Measurements from ENCODE around the gene HOXA11. TPM values are rescaled to one million over a fixed set of nuclear protein-coding genes. Genes with fewer than 3 reads are reported as not detected.

HOXA11 gene
- total and polyA plus RNA-seq, 7 experiments from 2014 or later, result not detected

GRCh38 chr7:27131390-27131819 is 53.6 kb downstream of the HOXA11 start:
- Histone ChIP-seq H3K9me3 (ENCODE audit: control insufficient read depth in 2 of 3, low read length in 3 of 3) (no peaks in the 10 kb centered on the region), H3K36me3 (ENCODE audit: control insufficient read depth in 2 of 3, insufficient read depth in 3 of 3, low read length in 3 of 3) (no peaks in the 10 kb centered on the region), H3K4me3 (ENCODE audit: low read length) (peak overlapping the region; percentile 72), H3K27ac (ENCODE audit: low read depth, low read length) (peak overlapping the region; percentile 63), H3K4me1 (ENCODE audit: control insufficient read depth in 2 of 2, insufficient read depth in 2 of 2, low read length in 2 of 2) (no peaks in the 10 kb centered on the region), H3K27me3 (ENCODE audit: control insufficient read depth in 2 of 2, insufficient read depth in 2 of 2, low read length in 2 of 2) (peaks cover 0 to 6% of the 10 kb centered on the region in 2 donors)
- no peak for DNase-seq
- Mint-ChIP-seq H3K27me3 (peaks cover 34 to 72% (median 61%) of the 10 kb centered on the region in 5 donors), H3K27ac (peak overlapping the region in 5 of 9 donors; percentile 29 to 73 (median 51)), H3K36me3 (peaks cover 0 to 2% (median 0%) of the 10 kb centered on the region in 5 donors), H3K4me1 (peaks cover 0 to 18% (median 4%) of the 10 kb centered on the region in 7 donors), H3K4me3 (peak overlapping the region; percentile 28 to 88 (median 68)), H3K9me3 (no peaks in the 10 kb centered on the region)
- CTCF ChIA-PET, result no interaction called here
- intact Hi-C loops (cut with micrococcal nuclease), result loop anchor here (2.0 to 5.0 kb wide), 2 partner anchors 34 to 35 kb away; partner anchors contain the start of gene HOXA1 (in 1 of the 2)
- ATAC-seq, result no peak
- POLR2A ChIA-PET, result no interaction called here

Small RNAs within 50 kb of the gene (microRNA-seq; reads per million reads assigned to microRNA genes)
- 39.4 reads per million, percentile 43 among the genes with 10 or more reads in this experiment for gene MIR196B (ENCODE audit: borderline microRNAs expressed)

Other genes with a start within 250 kb of the HOXA11 start
- 1 to 10 TPM in 1 of 5 experiments, under 1 TPM in 3, not detected in 1; 0.10 to 1.1 (median 0.41) TPM for gene HOXA1, start 89.2 kb downstream of the HOXA11 start, total RNA-seq
- gene HOXA1, start 89.2 kb downstream of the HOXA11 start, polyA plus RNA-seq, result under 1 TPM; 0.09 to 0.18 TPM
- gene HOXA2, start 82.5 kb downstream of the HOXA11 start, total RNA-seq, result not detected
- not detected for gene HOXA2, start 82.5 kb downstream of the HOXA11 start, polyA plus RNA-seq
- gene HOXA4, start 54.5 kb downstream of the HOXA11 start, total RNA-seq, result not detected
- gene HOXA4, start 54.5 kb downstream of the HOXA11 start, polyA plus RNA-seq, result under 1 TPM in 1 of 2 donors, not detected in 1; 0.41 TPM
- 1 to 10 TPM in 1 of 5 experiments, under 1 TPM in 1, not detected in 3; 0.88 to 2.2 TPM for gene HOXA5, start 41.6 kb downstream of the HOXA11 start, total RNA-seq
- not detected for gene HOXA5, start 41.6 kb downstream of the HOXA11 start, polyA plus RNA-seq
- under 1 TPM in 2 of 5 experiments, not detected in 3; 0.32 to 0.49 TPM for gene HOXA6, start 37.5 kb downstream of the HOXA11 start, total RNA-seq
- gene HOXA6, start 37.5 kb downstream of the HOXA11 start, polyA plus RNA-seq, result not detected
- under 1 TPM in 1 of 5 experiments, not detected in 4; 0.12 TPM for gene HOXA3, start 32.6 kb downstream of the HOXA11 start, total RNA-seq
- gene HOXA3, start 32.6 kb downstream of the HOXA11 start, polyA plus RNA-seq, result not detected
- gene HOXA7, start 28.6 kb downstream of the HOXA11 start, total RNA-seq, result not detected
- gene HOXA7, start 28.6 kb downstream of the HOXA11 start, polyA plus RNA-seq, result not detected
- gene HOXA9, start 19.7 kb downstream of the HOXA11 start, total RNA-seq, result 1 to 10 TPM in 1 of 5 experiments, under 1 TPM in 1, not detected in 3; 0.70 to 1.7 TPM
- gene HOXA9, start 19.7 kb downstream of the HOXA11 start, polyA plus RNA-seq, result not detected
- under 1 TPM in 1 of 5 experiments, not detected in 4; 0.66 TPM for gene HOXA10, start 10.9 kb downstream of the HOXA11 start, total RNA-seq
- not detected for gene HOXA10, start 10.9 kb downstream of the HOXA11 start, polyA plus RNA-seq
- gene HOXA13, start 14.9 kb upstream of the HOXA11 start, total RNA-seq, result not detected
- not detected for gene HOXA13, start 14.9 kb upstream of the HOXA11 start, polyA plus RNA-seq
- under 1 TPM in 1 of 5 experiments, not detected in 4; 0.11 TPM for gene EVX1, start 57.6 kb upstream of the HOXA11 start, total RNA-seq
- gene EVX1, start 57.6 kb upstream of the HOXA11 start, polyA plus RNA-seq, result not detected

All from naive thymus-derived CD4-positive, alpha-beta T cell (primary cell).